Pancreas (tissue), 10 donors: ENCODE measurements around the gene STK10. TPM values are rescaled to one million over a fixed set of nuclear protein-coding genes. Genes with fewer than 3 reads are reported as not detected.

ENCODE experiments used
- ATAC-seq, 4 donors: fragments of 200-7000 bp; cut with Tn5 transposase; one replicate each; pipeline versions ENCODE4 v1.8.0 to v1.9.1; 2020; ENCODE audit warnings: mild to moderate bottlenecking in 4 of 4, moderate library complexity in 4 of 4
- DNase-seq, 6 donors: peaks; one replicate each; pipeline ENCODE4 v3.0.0-alpha.2; 2020
- FAIRE-seq: peaks from 2 replicates; lab custom pipeline; 2012; peaks lifted over from hg19 to GRCh38; lab: Jason Lieb, UNC
- H3K27ac ChIP-seq, 4 donors: fragments of 200-600 bp; sonication (generic); 1 replicate in 3 of 4; 2 replicates in 1 of 4; pipeline versions ENCODE4 v1.5.0 to v1.8.0; 2020
- H3K27me3 ChIP-seq, 4 donors: fragments of 200-600 bp; one replicate each; pipeline ENCODE4 v1.8.0; 2021
- H3K36me3 ChIP-seq, 3 donors: fragments of 200-600 bp; sonication (generic) in 1 of 3; one replicate each; pipeline versions ENCODE4 v1.5.0 to v1.8.0; 2020 to 2021
- H3K4me1 ChIP-seq, 3 donors: fragments of 200-600 bp; one replicate each; pipeline ENCODE4 v1.8.0; 2021
- H3K4me3 ChIP-seq, 4 donors: fragments of 200-600 bp; sonication (generic) in 2 of 4; one replicate each; pipeline versions ENCODE4 v1.5.0 to v1.8.0; 2020 to 2021
- H3K9me3 ChIP-seq, 4 donors: fragments of 200-600 bp; one replicate each; pipeline ENCODE4 v1.8.0; 2021
- WGBS, 2 donors: extraction: QIAGEN DNeasy Blood & Tissue Kit; methylation state at CpG; one replicate each; pipeline ENCODE4 v1.1.7; 2013; 5-methylcytosine and 5-hydroxymethylcytosine counted together
- intact Hi-C, 3 donors: fragments of 100-400 bp; cut with DNase I; formaldehyde crosslinking; loops; one replicate each; pipeline versions ENCODE4 v1.11.1 to v1.14.2; 2022
- polyA plus RNA-seq, 2 donors: library from polyadenylated mRNA; stranded (reverse); fragments of 200-250 nt; gene quantifications; one replicate each; pipeline ENCODE4 v1.2.3, GENCODE V29; 2013
- total RNA-seq, 6 donors: library from RNA; stranded (reverse); fragmentation: NEBNext Ultra II Directional in 4 of 6; extraction: Animal tissue kit (Norgen Biotek cat#: 25700) in 4 of 6; gene quantifications; one replicate each; pipeline versions ENCODE4 v1.2.1 to v1.2.4, GENCODE V29; 2021 to 2023
- TF ChIP-seq, protein P1 (sequence below), 4 donors: fragments of 200-600 bp; sonication (generic) in 3 of 4; IDR thresholded peaks; one replicate each; pipeline versions ENCODE4 v1.5.0 to v1.8.0; 2021; ENCODE audit warnings: antibody characterized with exemption in 4 of 4
- donor health status: healthy with polysubstance abuse.
- donor health status: DM: no; HTN: no; CAD: no; lungs with moderate emphysema.
- donor health status: DM: no; HTN: no; CAD: no.
- donor health status: control.
- donor health status: control.
- donor health status: Bipolar disorder and iron deficiency.
- donor health status: DM: yes; HTN: yes; CAD: no.
- donor health status: DM: no; HTN: no; CAD: no.
- donor health status: DM: no; HTN: no; CAD: no.
- donor health status: DM: yes; HTN: yes; CAD: no.

STK10 gene
- total and polyA plus RNA-seq, 8 donors, result 4.1 to 16.3 (median 7.3) TPM

GRCh38 chr5:172098046-172098445 lies 90.0 kb downstream of the STK10 start:
- TF ChIP-seq, protein P1, sequence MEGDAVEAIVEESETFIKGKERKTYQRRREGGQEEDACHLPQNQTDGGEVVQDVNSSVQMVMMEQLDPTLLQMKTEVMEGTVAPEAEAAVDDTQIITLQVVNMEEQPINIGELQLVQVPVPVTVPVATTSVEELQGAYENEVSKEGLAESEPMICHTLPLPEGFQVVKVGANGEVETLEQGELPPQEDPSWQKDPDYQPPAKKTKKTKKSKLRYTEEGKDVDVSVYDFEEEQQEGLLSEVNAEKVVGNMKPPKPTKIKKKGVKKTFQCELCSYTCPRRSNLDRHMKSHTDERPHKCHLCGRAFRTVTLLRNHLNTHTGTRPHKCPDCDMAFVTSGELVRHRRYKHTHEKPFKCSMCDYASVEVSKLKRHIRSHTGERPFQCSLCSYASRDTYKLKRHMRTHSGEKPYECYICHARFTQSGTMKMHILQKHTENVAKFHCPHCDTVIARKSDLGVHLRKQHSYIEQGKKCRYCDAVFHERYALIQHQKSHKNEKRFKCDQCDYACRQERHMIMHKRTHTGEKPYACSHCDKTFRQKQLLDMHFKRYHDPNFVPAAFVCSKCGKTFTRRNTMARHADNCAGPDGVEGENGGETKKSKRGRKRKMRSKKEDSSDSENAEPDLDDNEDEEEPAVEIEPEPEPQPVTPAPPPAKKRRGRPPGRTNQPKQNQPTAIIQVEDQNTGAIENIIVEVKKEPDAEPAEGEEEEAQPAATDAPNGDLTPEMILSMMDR (IDR thresholded peaks at IDR 0.05), result no peak
- no peak for FAIRE-seq
- Histone ChIP-seq H3K9me3 (no peaks in the 10 kb centered on the region), H3K27ac (no peak overlapping the region), H3K4me3 (no peak overlapping the region), H3K4me1 (no peaks in the 10 kb centered on the region), H3K27me3 (no peaks in the 10 kb centered on the region), H3K36me3 (no peaks in the 10 kb centered on the region)
- 75 to 78% methylated on average over 6 of the region's 6 CpGs for WGBS, 2 donors
- intact Hi-C loops, result no loop called here
- no peak for ATAC-seq
- DNase-seq, result no peak

DNA sequence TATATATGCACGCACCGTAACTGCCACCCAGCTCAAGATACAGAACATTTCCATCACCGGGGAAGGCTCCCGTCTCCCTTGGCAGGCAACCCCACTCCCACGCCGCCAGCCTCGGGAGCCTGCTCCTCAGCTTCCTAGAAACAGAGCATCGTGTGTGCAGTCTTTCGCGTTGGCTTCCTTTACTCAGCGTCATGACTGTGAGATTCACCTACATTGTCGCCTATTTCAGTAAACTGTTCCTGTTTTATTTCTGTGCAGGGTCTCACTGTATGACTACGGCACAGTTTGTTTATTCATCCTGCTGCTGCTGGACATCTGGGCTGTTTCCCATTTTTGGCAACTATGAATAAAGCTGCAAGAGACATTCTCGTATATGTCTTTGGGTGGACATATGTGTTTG lies 90.7 kb downstream of the STK10 start:
- intact Hi-C loops, result no loop called here
- TF ChIP-seq, protein P1 (IDR thresholded peaks at IDR 0.05), result no peak
- Histone ChIP-seq H3K4me1 (no peaks in the 10 kb centered on the region), H3K9me3 (no peaks in the 10 kb centered on the region), H3K4me3 (no peak overlapping the region), H3K27ac (no peak overlapping the region), H3K36me3 (no peaks in the 10 kb centered on the region), H3K27me3 (no peaks in the 10 kb centered on the region)
- WGBS, 2 donors, result 86 to 90% methylated on average over 14 of the region's 14 CpGs
- FAIRE-seq (no peak), ATAC-seq (no peak), DNase-seq (no peak)

DNA sequence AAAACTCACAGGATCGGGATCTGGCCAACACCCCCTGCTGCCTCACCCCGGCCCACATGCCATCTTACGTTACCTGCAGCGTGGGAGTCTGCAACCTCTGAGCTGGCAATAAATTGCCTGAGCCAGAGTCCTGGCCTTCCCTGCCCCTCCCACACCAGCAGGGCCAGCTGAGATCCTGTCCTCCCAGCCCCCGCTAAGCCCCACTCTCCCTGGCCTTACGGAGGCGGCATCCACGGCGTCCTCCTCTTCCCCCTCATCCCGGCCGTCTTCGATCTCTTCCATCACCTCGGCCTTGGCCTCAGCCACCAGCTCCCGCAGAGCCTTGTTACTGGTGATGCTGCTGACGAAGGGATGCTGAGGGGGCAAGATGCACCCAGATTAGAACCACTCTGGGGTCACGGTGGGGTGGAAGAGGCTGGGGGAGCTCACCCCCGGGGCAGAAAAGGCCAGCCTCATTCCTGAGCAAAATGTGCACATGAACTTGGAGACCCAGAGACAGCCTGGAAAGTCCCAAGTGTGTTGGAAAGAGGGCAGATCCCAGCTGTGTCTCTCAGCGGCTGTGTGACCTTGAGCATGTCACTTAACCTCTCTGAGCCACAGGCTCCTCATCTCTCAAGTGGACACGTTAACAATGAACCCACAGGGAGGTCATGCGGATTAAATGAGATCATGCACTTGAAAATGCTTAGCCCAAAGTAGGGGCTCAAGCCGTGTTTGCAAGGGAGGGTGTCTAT lies 91.7 kb downstream of the STK10 start:
- no peak overlapping the region for H3K4me3 ChIP-seq
- no peaks in the 10 kb centered on the region for H3K36me3 ChIP-seq
- TF ChIP-seq, protein P1 (IDR thresholded peaks at IDR 0.05), result no peak

GRCh38 chr5:172095368-172096206 lies 92.4 kb downstream of the STK10 start:
- Histone ChIP-seq H3K27me3 (no peaks in the 10 kb centered on the region), H3K4me1 (no peaks in the 10 kb centered on the region), H3K27ac (no peak overlapping the region), H3K36me3 (no peaks in the 10 kb centered on the region), H3K4me3 (no peak overlapping the region), H3K9me3 (no peaks in the 10 kb centered on the region)
- WGBS, 2 donors, result 94 to 95% methylated on average over 11 of the region's 11 CpGs
- TF ChIP-seq, protein P1 (IDR thresholded peaks at IDR 0.05), result no peak
- intact Hi-C loops, result no loop called here
- FAIRE-seq (no peak), ATAC-seq (no peak), DNase-seq (no peak)

More for the DNA sequence above, 91.7 kb downstream of the STK10 start:
- no peak for DNase-seq
- H3K9me3 ChIP-seq, result no peaks in the 10 kb centered on the region
- H3K27me3 ChIP-seq, result no peaks in the 10 kb centered on the region
- ATAC-seq, result no peak
- no peaks in the 10 kb centered on the region for H3K4me1 ChIP-seq
- no peak for FAIRE-seq
- intact Hi-C loops, result no loop called here
- no peak overlapping the region for H3K27ac ChIP-seq
- 85 to 89% methylated on average over 21 of the region's 21 CpGs for WGBS, 2 donors
